ENCODE measurements around the gene AKAP13. TPM values are rescaled to one million over a fixed set of nuclear protein-coding genes. Genes with fewer than 3 reads are reported as not detected.

The AKAP13 gene
- total and polyA plus RNA-seq, 3 donors from 2014 or later = 79.5 to 207 (median 187) TPM

DNA sequence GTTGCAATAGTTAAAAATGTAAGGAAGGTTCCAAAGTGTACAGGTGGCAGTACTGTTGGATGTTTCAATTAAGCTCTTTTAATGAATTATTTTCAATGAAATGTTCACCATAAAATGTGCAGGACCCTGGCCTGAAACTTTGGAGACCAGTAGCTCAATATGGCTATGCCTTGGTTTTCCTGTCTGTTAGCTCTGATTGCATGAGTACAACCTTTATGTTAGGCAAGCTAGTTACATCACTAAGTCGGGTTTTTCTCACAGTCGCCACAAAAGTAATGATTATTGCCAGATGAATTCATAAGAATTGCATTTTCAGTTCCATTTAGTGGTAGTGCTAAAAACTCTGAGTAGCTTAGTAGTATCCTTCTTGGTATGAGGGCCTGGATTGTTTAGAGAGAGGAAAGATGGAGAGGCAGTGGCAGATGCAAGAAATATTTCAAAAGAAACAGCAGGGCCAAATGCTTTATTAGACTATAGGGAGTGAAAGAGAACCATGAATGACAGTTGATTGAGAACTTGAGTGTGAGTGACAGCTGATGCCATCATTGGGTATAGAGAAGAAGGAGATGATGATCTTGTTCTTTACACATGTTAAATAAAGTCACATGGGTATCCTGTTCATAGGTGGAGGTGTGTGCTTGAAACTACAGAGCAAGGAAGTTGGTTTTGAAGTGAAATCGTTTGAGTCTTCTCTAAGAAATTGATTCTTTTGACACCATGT, 109.5 kb downstream of the AKAP13 start:
- no peaks in the 10 kb centered on the region for H3K27me3 ChIP-seq
- no peak for TF ChIP-seq CTCF (IDR thresholded peaks at IDR 0.05)
- TF ChIP-seq POLR2A (IDR thresholded peaks at IDR 0.05) = no peak
- no peaks in the 10 kb centered on the region for H3K9me3 ChIP-seq
- no peak overlapping the region for H3K4me3 ChIP-seq
- no peaks in the 10 kb centered on the region for H3K4me1 ChIP-seq
- WGBS, 2 donors = 88 to 89% methylated on average over 3 of the region's 3 CpGs
- H3K36me3 ChIP-seq (ENCODE audit: low read depth, missing control alignments) = no peaks in the 10 kb centered on the region
- intact Hi-C loops (cut with DNase I; ENCODE audit: low total_unique reads) = no loop called here
- no peak for DNase-seq
- H3K27ac ChIP-seq = no peak overlapping the region

GRCh38 chr15:85490856-85491255, 110.5 kb downstream of the AKAP13 start:
- DNase-seq = no peak
- Histone ChIP-seq H3K9me3 (no peaks in the 10 kb centered on the region), H3K27ac (no peak overlapping the region), H3K36me3 (ENCODE audit: low read depth, missing control alignments) (no peaks in the 10 kb centered on the region), H3K27me3 (no peaks in the 10 kb centered on the region), H3K4me1 (no peaks in the 10 kb centered on the region), H3K4me3 (no peak overlapping the region)
- intact Hi-C loops (cut with DNase I; ENCODE audit: low total_unique reads) = no loop called here
- WGBS, 2 donors = 55 to 68% methylated on average over 1 of the region's 1 CpG
- TF ChIP-seq POLR2A (IDR thresholded peaks at IDR 0.05) = no peak
- TF ChIP-seq CTCF (IDR thresholded peaks at IDR 0.05) = no peak

- Histone ChIP-seq H3K27me3 (no peaks in the 10 kb centered on the region), H3K9me3 (no peaks in the 10 kb centered on the region), H3K27ac (no peak overlapping the region), H3K4me3 (no peak overlapping the region), H3K4me1 (no peaks in the 10 kb centered on the region), H3K36me3 (ENCODE audit: low read depth, missing control alignments) (no peaks in the 10 kb centered on the region)
- TF ChIP-seq POLR2A (IDR thresholded peaks at IDR 0.05) (no peak), CTCF (IDR thresholded peaks at IDR 0.05) (no peak)
- WGBS, 2 donors = 95% methylated on average over 4 of the region's 4 CpGs
- intact Hi-C loops (cut with DNase I; ENCODE audit: low total_unique reads) = no loop called here
- no peak for DNase-seq
Observed at GRCh38 chr15:85491691-85492090, 111.3 kb downstream of the AKAP13 start.

DNA sequence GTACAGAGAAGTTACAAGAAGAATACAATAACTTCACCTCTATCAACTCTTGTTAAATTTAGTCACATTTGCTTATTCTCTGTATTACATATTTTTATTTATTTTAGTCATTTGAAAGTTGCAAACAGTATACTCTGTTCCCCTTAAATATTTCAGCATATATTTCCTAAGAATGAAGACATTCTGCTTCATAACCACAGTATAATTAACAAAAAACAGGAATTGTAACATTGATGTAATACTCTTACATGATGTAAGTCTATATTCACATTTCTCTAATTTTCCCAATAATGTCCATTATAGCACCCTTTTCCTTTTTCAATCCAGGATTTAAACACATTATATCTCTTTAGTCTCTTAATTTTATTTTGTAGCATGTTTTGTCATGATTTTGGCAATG, 112.0 kb downstream of the AKAP13 start:
- Histone ChIP-seq H3K9me3 (no peaks in the 10 kb centered on the region), H3K4me3 (no peak overlapping the region), H3K27me3 (no peaks in the 10 kb centered on the region), H3K27ac (no peak overlapping the region), H3K36me3 (ENCODE audit: low read depth, missing control alignments) (no peaks in the 10 kb centered on the region), H3K4me1 (no peaks in the 10 kb centered on the region)
- no peak for TF ChIP-seq CTCF (IDR thresholded peaks at IDR 0.05)
- TF ChIP-seq POLR2A (IDR thresholded peaks at IDR 0.05) = no peak
- DNase-seq = no peak
- intact Hi-C loops (cut with DNase I; ENCODE audit: low total_unique reads) = no loop called here

DNA sequence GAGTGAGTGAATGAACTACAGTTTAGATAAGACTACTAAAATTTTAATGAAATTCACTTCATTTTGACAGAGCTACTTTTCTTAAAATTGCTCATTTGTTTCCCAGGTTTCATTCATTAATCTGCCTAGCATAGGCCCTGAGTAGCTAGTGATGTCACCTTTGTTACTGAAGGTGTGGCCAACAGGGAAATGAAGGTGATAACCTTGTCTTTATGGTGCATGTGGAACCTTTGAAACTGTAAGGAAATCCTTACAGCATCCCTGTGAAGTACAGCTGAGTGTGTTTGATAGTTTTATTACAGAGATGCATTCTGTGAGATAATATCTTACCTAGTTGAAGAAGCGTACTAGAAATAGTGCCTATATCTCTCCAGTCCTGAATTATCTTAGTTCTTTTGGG, 112.9 kb downstream of the AKAP13 start:
- intact Hi-C loops (cut with DNase I; ENCODE audit: low total_unique reads) = no loop called here
- no peaks in the 10 kb centered on the region for H3K4me1 ChIP-seq
- no peak overlapping the region for H3K4me3 ChIP-seq
- TF ChIP-seq CTCF (IDR thresholded peaks at IDR 0.05) = no peak
- TF ChIP-seq POLR2A (IDR thresholded peaks at IDR 0.05) = no peak
- 85 to 100% methylated on average over 1 of the region's 1 CpG for WGBS, 2 donors
- no peaks in the 10 kb centered on the region for H3K36me3 ChIP-seq (ENCODE audit: low read depth, missing control alignments)
- H3K27me3 ChIP-seq = no peaks in the 10 kb centered on the region
- no peak overlapping the region for H3K27ac ChIP-seq
- DNase-seq = no peak
- no peaks in the 10 kb centered on the region for H3K9me3 ChIP-seq

All from testis (tissue), 3 donors.